NCI-H187 (cell line): ENCODE measurements around the gene NTN4.
"Not testable (repeated sequence)": the region's sequence is repeated elsewhere in the genome, so short reads cannot be mapped to it uniquely, and the experiment has no call there.

ENCODE experiments used
- DNase-seq, 2 experiments: peaks; one replicate each; lab custom pipeline; 2025; lab: John Stamatoyannopoulos, UW

Gene NTN4

GRCh38 chr12:95755261-95755865 is 35.2 kb downstream of the NTN4 start:
- no peak for DNase-seq

GRCh38 chr12:95746062-95746461 is 44.5 kb downstream of the NTN4 start:
- not testable (repeated sequence) for DNase-seq

- no peak for DNase-seq
Measured at GRCh38 chr12:95742586-95742985, 48.0 kb downstream of the NTN4 start.

DNA sequence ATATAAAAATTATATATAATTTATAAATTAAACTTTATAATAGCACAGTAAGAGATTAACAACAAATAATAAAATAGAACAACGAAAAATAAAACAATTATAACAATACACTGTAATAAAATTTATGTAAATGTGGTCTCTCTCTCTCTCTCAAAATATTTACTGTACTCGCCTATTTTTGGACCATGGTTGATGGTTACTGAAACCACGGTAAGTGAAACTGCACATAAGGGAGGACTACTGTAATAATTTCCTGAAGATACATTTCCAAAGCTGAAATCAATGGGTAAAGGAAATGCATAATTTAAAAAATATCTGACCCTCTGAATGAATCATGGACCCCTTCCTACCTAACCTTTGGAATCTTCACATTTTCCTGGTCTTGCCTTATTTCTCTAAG is 48.9 kb downstream of the NTN4 start:
- no peak for DNase-seq

DNA sequence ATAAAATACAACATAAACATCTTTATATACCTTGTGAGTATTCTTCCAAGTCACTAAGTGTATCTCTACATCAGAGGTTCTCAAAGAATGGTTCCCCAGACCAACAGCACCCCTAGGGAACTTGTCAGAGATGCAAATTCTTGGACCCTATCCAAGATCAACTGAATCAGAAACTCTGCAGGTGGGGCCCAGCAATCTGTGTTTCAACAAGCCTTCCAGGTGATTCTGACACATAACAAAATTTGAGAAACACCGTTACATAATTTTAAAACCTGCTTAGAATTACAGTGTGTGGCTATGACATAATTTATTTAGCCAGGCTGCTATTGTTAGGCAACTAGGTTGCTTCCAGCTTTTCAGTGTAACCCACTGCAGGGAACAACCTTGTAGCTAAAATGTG is 49.8 kb downstream of the NTN4 start:
- DNase-seq: no peak

DNA sequence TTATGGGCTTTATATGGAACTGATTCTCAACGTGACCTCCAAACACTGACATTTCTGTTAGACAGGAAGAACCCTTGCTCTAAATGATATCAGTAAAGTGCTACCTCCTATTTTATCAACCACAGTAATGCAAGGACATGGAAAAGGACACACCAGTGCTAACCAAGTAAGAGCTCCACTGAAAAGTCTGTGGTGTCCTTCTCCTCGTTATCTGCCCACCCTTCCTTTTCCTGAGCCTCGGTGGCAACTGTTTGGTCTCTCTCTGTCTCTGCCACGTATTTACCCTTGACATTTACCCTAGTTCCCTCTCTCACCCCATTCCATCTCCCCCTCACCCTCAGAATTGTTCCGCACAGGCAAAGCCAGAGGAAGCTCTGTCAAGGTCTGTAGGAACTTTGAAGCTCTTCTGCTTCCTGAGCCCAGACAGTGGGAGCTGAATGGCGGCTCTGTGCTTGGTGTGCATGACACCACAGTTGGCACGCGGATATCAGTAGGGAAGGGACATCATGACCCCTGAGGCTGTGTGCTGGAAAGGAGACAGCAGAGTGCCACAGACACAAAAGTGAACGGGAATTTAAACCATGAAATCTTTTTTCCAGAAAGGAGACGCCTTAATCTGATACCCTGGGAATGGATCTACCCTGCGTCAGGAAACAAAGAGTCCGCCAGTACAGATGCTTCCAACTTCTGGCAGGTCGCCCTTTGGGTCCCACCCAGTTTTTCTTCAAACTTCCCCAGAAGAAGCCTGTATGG is 50.8 kb downstream of the NTN4 start:
- no peak for DNase-seq

GRCh38 chr12:95738024-95738611 is 52.4 kb downstream of the NTN4 start:
- no peak for DNase-seq

DNA sequence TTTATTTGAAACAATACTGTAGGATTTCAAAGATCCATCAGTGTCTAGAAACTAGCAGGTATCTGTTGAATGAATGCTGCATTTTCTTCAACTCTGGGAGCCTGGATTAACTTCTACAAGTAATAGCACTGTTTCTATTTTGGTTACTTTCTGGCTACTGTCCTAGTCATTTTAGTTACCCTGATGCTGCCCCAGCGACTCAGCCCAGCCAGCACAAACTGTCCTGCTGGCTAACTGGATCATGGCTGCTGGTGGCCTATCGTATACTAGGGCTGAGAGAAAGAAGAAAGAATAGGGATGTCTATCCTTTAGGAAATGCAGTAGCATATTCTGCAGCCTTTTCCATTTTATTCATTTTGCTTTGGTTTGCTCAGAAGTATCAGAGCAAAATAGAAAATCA is 53.9 kb downstream of the NTN4 start:
- DNase-seq: no peak

GRCh38 chr12:95735728-95736127 is 54.8 kb downstream of the NTN4 start:
- DNase-seq: not testable (repeated sequence)

DNA sequence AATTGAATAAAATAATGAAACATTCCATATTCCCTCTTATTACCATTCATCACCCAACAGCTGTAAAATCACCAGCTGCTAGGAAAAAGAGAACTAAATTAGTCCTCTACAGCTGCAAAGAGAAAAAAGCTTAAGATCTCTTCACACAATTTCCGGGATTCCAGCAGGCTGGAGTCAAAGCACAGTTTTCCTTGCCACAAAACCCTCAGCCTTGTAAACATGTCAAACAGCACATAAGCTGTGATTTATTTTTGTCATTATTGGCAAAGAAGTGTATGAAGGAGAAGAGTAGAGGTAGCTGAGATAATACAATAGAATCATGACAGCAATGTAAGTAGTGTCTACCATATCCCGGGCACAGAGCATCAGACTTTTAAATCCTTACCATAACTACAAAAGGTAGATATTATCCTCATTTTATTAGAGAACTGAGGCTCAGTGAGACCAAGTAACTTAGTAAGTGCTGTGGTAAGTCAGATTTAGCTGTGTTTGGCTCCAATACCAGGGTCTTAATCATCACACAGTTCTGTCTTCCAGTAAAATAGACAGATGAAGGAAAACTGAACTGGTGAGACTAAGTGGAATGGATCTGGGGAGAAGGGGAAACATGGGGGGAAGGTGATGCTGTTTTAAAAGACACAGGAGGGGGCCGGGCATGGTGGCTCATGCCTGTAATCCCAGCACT is 57.3 kb downstream of the NTN4 start:
- DNase-seq: peak; percentile 5 to 9

GRCh38 chr12:95731519-95731958 is 59.0 kb downstream of the NTN4 start:
- no peak for DNase-seq

- DNase-seq: no peak
Measured at GRCh38 chr12:95730457-95730856, 60.1 kb downstream of the NTN4 start.

DNA sequence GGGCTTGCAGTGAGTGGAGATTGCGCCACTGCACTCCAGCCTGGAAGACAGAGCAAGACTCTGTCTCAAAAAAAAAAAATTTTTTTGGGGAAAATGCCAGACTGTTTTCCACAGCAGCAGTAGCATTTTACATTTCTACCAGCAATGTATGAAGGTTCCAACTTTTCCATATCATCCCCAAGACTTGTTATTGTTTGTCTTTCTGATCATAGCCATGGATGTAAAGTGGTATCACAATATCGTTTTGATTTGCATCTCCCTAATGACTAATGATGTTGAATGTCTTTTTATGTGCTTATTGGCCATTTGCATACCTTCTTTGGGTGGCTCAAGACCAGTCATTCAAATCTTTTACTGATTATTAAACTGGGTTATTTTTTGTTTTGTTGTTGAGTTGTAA is 63.7 kb downstream of the NTN4 start:
- no peak for DNase-seq

GRCh38 chr12:95724767-95725166 is 65.8 kb downstream of the NTN4 start:
- DNase-seq: no peak

DNA sequence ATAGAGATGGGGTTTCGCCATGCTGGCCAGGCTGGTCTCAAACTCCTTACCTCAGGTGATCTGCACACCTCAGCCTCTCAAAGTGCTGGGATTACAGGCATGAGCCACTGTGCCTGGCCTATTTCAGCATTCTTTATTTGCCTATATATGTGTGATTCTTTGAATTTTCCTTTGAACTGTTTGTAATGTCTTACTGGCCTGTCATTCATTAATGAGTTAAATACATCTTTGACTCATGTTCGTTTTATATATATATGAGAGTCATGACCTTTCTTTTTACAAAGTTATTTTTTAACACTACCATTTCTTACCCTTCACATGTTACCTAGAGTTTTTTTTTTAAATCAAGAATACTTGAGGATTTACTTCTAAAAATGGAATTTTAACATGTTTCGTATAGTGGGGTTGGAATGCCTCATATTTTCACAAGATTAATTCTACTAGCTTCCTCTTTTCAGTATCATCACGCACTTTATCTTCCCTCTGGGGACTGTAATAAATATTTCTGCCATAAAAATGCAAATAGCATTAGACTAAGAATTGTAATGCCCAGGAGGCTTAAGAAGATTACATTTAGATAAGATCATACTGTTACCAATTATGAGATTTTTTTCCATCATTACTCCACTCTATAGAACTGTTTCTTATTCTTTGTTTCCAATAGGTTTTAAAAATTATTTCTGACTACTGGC is 66.7 kb downstream of the NTN4 start:
- no peak for DNase-seq

DNA sequence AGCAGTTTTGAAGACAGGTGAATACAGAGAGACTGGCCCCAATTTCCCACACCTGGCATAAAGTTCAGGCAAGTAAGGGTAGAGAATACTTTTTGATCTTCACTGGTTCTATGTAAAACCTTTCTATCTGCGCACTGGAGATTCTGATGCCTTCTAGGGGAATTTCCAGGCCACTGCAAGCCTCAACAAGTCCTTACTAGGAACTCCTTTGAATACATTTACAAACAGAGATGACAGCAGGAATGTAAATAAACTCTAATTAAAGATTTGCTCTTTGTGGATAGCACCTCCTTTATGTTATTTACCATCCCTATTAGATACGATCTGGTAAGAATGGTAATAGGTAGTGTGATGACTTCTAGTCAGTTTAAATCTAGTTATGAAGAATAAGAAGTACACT is 69.2 kb downstream of the NTN4 start:
- DNase-seq: no peak

GRCh38 chr12:95720146-95720545 is 70.4 kb downstream of the NTN4 start:
- no peak for DNase-seq

DNA sequence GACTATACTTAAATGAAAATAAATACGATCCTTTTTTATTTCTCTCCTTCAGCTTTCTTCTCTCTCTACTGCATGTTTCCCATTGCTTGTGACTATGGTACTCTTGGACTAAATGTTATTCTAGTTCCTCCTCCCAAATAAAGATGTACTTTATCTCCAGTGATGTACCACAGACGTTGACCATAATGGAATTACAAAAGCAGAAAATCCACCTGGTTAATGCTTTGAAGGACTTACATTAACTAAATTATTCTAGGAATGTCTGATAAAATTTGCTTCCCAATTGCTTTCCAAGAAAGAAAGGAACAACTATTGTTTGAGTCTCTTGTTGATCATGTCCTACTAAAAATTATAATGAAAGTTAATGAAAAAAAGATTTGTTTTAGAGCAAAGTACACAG is 71.8 kb downstream of the NTN4 start:
- no peak for DNase-seq

GRCh38 chr12:95718006-95718431 is 72.5 kb downstream of the NTN4 start:
- DNase-seq: no peak

DNA sequence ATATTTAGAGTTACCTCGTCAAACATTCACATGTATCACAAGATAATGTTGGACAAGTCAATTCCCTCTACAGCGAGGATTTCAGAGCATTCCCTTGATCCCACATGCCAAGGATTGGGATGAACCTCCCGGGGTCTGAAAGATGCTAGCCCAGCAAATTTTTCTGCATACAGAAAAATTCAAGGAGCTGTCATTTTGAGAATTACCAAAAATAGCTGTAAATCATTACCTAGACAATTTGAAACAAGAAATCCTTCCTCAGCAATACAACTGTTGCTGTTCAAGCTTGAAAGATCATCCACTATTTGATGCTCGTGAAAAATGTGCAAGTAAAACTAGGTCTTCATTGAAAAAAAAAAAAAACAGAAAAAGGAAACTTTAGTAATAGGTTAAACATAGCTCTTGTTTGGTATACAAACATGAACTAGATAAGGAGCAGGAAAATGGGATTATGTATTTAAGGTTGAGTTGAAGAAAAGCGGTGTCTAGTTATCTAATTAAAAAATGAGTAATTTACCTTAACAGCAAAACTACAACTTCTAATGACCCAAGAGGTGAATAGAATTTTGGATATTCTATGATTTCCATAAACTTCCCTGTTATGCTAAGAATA is 73.1 kb downstream of the NTN4 start:
- no peak for DNase-seq

DNA sequence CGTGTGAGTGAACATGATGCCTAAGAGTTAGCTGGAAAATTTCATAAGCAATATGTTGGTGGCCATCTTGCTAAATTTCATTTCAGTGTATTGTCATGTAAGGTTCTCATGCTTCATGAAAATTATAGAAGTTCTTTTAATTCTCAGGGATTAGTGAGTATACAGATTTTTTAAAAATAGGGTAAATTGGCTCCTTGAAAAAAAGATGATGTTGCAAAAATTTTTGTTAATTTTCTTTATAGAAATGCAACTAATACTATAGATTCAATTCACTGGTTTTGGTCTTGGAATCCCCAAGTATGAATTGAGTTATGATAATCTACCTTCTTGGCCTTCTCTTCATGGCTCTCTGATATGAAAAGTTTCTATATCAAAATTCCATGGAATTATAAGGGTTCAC is 75.4 kb downstream of the NTN4 start:
- DNase-seq: no peak

GRCh38 chr12:95712269-95712668 is 78.3 kb downstream of the NTN4 start:
- no peak for DNase-seq
